Renal cortex interstitium (tissue), 11 donors: ENCODE measurements around the gene NR1H4. TPM values are rescaled to one million over a fixed set of nuclear protein-coding genes. Genes with fewer than 3 reads are reported as not detected.
A peak's percentile ranks its signal among the peaks of the same experiment; 100 is the strongest.
"Not testable (repeated sequence)": the region's sequence is repeated elsewhere in the genome, so short reads cannot be mapped to it uniquely, and the experiment has no call there.

Experiments used
- DNase-seq, 11 donors: peaks; one replicate each; pipeline ENCODE4 v3.0.0-alpha.2; 2013; ENCODE audit warnings: low read depth in 9 of 11, low spot score in 4 of 11; ENCODE audit errors: extremely low read depth in 1 of 11
- polyA plus RNA-seq, 3 donors: library from polyadenylated mRNA; unstranded; fragments of 120-200 nt; gene quantifications; one replicate each; pipeline ENCODE4 v1.2.1, GENCODE V29; 2013; ENCODE audit not compliant: insufficient read length in 3 of 3

Gene NR1H4
- polyA plus RNA-seq, 3 donors, result 11.9 to 15.8 (median 15.5) TPM

DNA sequence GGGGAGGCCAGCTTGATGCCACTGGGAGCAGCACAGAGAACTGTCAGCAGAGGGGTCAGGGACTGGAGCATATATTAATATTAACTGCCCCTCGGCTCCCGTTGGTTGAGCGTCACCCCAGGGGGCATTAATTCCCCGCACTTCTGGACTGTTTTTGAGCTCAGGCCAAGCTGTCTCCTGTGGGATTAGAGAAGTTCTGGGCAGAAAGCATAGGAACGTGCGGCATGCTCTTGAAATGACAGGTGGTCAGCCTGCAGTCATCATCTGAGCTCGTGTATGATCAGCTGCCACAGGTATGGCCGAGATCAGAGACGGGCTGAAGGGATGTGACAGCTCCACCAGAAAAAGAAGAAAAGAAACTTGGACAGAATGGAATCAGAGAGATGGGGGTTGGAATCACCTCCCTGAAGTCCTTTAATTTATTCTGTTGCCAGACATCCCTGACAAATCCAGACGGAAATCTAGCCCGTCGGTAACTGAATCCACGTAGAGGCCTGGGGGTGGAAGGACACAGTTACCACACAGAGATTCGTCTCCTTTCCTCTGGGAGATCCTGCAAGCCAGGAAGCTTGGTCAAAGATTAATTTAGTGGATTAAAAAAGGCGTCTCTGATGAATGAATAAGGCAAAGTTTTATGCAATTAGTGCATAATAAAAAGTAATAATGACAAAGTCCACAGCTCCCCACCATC, 23.6 kb downstream of the NR1H4 start:
- no peak for DNase-seq

DNA sequence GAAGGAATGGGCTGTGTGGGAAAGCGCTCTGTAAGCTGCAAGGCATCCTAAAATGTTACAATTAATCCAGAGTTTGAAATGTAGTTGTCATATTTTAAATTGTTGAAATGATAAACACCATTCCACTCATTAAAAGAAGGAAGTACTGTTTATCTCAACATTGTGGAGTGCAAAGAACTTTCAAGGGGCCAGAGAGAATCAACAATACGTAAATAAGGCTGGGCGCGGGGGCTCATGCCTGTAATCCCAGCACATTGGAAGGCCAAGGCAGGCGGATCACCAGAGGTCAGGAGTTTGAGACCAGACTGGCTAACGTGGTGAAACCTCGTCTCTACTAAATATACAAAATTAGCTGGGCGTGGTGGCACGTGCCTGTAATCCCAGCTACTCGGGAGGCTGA, 24.5 kb downstream of the NR1H4 start:
- no peak for DNase-seq

GRCh38 chr12:100499416-100499815, 25.8 kb downstream of the NR1H4 start:
- no peak for DNase-seq

DNA sequence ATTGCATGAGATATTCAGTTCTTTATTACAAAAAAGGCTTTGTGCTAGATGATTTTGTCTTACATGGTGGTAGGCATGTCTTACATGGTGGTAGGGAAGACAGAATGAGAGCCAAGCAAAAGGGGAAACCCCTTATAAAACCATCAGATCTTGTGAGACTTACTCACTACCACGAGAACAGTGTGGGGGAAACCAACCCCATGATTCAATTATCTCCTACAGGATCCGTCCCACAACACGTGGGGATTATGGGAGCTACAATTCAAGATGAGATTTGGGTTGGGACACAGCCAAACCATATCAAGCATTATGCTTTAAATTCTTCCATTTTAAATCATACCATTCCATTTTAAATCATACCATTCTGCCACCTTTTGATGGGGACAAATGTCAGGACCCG, 29.1 kb downstream of the NR1H4 start:
- DNase-seq, result not testable (repeated sequence)

GRCh38 chr12:100503228-100503628, 29.6 kb downstream of the NR1H4 start:
- DNase-seq, result peak in 2 of 11 donors; percentile 21 to 66

GRCh38 chr12:100504804-100505203, 31.1 kb downstream of the NR1H4 start:
- DNase-seq, result no peak

- DNase-seq, result no peak
Measured at GRCh38 chr12:100508751-100509150, 35.1 kb downstream of the NR1H4 start.

DNA sequence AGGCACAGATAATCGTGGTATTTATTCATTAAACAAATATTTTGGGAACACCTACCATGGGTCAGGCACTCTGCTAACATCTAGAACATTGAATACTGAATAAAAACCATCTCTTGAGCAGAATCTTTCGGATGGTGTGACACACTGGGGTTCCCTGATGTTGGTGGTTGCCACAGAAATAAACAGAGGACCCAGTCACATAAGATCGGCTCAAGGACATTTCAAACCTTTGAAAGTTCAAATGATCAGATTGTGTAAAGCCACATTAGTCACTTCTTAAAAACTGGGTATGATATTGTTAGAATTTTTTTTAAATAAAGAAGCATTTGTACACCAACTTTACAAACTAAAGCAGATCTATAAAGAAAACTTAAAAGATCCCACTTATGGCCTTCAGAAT, 39.0 kb downstream of the NR1H4 start:
- DNase-seq, result no peak

DNA sequence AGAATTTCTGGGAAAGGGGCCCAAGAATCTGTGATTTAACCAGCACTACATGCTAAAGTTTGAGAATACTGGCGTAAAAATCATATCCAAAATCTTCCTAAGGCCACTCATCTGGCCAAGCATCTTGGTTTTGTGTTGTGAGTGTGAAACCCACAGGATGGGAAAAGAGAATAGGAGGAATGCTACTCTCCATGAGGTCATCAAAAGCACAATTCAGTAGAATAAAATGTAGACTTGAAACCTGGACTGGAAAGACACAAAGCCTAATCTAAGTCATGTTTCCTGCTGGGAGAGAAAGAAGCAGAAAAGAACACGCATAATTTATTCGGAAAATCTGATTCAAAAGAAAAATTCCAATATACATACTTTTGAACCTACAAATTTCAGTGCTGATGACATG, 42.3 kb downstream of the NR1H4 start:
- no peak for DNase-seq

GRCh38 chr12:100518376-100518775, 44.7 kb downstream of the NR1H4 start:
- no peak for DNase-seq

- no peak for DNase-seq
Measured at GRCh38 chr12:100520048-100520769, 46.5 kb downstream of the NR1H4 start.

DNA sequence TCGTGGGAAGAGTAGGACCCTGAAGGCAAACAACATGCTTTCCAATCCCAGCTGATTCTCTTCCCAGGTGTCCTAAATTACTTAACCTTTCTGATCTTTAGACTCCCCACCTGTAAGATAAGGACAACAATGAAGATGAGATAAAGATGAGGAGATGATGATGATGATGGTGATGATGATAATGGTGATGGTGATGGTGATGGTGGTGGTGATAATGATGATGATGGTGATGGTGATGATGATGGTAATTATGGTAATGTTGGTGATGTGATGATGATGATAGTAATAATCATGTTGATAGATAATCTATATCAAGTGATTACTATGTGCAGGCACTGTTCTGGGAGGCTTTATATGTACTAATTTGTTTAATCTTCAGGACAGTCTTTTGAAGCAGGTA, 48.3 kb downstream of the NR1H4 start:
- DNase-seq, result no peak

DNA sequence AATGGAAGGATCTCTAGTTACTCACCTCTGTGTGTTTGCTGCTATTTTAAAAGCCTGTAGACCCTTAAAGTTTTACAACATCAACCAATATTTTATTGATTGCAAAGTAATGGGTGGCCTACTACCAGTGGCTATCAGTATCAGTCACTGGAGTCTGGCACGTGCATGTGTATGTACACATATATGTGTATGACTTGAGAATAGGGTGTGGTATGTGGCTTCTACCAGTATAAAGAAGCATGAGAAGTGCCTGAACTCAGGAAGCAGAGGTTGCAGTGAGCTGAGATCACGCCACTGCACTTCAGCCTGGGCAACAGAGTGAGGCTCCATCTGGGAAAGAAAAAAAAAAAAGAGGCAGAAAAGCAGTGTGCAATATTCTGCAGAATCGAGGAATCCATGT, 54.4 kb downstream of the NR1H4 start:
- no peak for DNase-seq

DNA sequence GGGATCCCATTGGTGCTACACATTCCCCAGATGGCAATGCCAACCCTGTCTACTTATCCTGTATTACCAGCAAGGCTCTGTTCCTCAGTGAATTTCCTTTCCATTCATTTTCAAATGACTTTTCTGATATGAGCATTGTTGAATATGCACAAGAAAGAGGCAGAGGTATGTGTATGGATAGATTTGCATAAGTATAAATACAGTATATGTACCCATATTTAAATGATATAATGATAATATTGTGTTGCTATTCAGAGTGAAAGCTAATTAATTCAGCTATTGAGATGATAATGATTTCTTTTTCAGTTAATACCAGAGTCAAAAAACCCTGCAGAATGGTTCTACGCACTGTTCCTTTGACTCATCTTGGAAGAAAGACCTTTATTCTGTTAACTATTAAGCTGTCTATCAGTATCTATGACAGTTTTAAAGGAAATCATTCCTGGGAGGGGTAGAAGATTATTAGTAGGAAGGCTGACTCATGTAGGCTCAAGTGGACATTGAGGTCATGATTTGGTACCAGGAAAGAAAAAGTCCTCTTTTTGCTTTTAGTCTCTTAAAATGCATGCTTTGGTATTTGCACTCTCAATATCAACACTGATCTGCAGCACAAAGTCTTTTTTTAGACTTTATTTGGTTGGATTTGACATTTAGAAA, 54.9 kb downstream of the NR1H4 start:
- no peak for DNase-seq

DNA sequence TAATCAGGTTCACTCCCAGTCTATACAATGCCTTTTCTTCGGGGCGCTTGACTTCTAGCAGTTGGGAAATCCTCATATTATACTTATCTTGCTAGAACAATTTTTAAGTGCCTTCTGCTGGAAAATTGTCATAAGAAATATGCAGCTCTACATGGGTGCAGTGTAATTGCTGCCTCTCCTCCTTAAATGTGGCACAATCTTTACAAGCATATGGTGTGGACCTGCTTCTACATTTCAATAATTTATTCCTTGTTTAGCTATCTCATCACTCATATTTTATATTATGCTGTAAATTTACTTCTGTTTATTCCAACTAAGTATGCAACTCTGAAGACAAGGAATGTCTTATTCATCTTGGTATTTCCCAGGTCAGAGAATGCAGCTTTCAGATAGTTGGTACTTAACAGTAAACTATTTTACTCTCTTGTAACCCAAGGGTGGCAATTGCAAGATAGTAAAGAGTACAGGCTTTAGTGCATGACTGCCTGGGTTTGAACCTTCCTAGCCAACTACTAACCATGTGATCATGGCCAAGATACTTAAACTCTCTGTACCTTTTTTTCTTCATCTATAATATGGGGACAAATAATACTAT, 56.2 kb downstream of the NR1H4 start:
- no peak for DNase-seq

- no peak for DNase-seq
Measured at GRCh38 chr12:100533376-100533775, 59.7 kb downstream of the NR1H4 start.

DNA sequence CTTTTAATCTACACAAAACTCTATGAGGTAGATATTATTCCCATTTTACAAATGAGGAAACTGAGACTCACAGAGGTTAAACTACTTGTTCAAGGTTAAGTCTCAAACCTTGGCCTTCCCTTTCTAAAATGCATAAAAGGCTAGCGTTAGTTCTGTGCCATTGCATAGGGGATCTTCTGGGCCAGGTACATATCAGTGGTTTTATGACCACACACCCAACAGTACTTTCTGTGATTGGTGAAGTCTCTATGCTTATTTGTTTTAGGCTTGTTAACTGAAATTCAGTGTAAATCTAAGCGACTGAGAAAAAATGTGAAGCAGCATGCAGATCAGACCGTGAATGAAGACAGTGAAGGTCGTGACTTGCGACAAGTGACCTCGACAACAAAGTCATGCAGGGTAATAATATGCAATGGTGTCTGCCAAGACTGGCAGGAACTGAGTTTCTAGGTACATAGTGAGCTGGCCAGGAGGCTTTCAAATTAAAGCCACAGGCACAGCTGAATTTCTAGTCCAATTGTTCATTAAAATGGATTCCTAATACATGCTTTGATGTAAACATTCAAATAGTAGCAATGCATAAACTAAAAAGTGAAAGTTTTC, 61.1 kb downstream of the NR1H4 start:
- DNase-seq, result no peak

DNA sequence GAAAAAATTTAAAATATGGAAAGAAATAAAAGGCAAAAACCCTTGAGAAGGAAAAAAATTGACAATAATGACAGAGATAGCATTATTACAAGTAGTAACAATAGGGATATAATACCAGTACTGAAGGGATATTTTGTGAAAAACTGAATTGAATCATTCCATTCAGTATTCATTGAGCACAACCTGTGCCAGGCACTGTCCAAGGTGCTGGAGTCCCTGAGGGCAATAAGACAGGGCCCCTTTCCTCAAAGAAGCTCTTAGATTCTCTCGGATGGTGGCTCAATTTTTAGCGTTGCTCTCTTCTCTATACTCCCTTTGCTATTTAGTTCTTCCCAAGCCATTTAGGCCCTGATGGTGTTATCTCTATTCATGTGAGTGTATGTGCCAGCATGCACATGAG, 65.5 kb downstream of the NR1H4 start:
- peak in 9 of 11 donors; percentile 22 to 51 (median 41) for DNase-seq

- DNase-seq, result no peak
Measured at GRCh38 chr12:100544165-100544564, 70.5 kb downstream of the NR1H4 start.

GRCh38 chr12:100545092-100545491, 71.4 kb downstream of the NR1H4 start:
- no peak for DNase-seq
